SK-N-SH treated with all-trans-retinoic acid at 6 μM for 48 hours (cell line): Measurements from ENCODE around the gene LBX1.

Experiments
- ATAC-seq: fragments of 200-7000 bp; cut with Tn5 transposase; 3 replicates; pipeline ENCODE4 v1.9.1; 2020; ENCODE audit warnings: mild to moderate bottlenecking, moderate library complexity
- BACH2 ChIP-seq: fragments of 250-450 bp; sonication (Bioruptor Pico); IDR thresholded peaks from 2 replicates; pipeline ENCODE4 v1.9.0; 2021; ENCODE audit warnings: mild to moderate bottlenecking, borderline replicate concordance
- CREB5 ChIP-seq: fragments of 250-450 bp; sonication (Bioruptor Pico); IDR thresholded peaks from 2 replicates; pipeline ENCODE4 v1.5.1; 2020; ENCODE audit warnings: low read depth, mild to moderate bottlenecking, moderate library complexity
- CSDC2 ChIP-seq: fragments of 250-450 bp; sonication (Bioruptor Pico); IDR thresholded peaks from 2 replicates; pipeline ENCODE4 v1.5.0; 2020; ENCODE audit warnings: mild to moderate bottlenecking, moderate library complexity
- CSRNP3 ChIP-seq: fragments of 250-450 bp; sonication (Bioruptor Pico); IDR thresholded peaks from 2 replicates; pipeline ENCODE4 v1.5.1; 2021; ENCODE audit warnings: mild to moderate bottlenecking, moderate library complexity
- ESRRG ChIP-seq: fragments of 250-450 bp; sonication (Bioruptor Pico); IDR thresholded peaks from 2 replicates; pipeline ENCODE4 v1.6.1; 2021; ENCODE audit warnings: mild to moderate bottlenecking
- GLIS3 ChIP-seq: fragments of 250-450 bp; sonication (Bioruptor Pico); IDR thresholded peaks from 2 replicates; pipeline ENCODE4 v1.5.0; 2020; ENCODE audit warnings: mild to moderate bottlenecking, moderate library complexity
- ISL1 ChIP-seq: fragments of 250-450 bp; sonication (Bioruptor Pico); IDR thresholded peaks from 2 replicates; pipeline ENCODE4 v2.1.2; 2022; ENCODE audit warnings: mild to moderate bottlenecking, moderate library complexity
- OSR1 ChIP-seq: fragments of 250-450 bp; sonication (Bioruptor Pico); IDR thresholded peaks from 2 replicates; pipeline ENCODE4 v1.8.0; 2022; ENCODE audit warnings: moderate library complexity, mild to moderate bottlenecking, inconsistent platforms
- PATZ1 ChIP-seq: fragments of 250-450 bp; sonication (Bioruptor Pico); IDR thresholded peaks from 2 replicates; pipeline ENCODE4 v1.8.0; 2020; ENCODE audit warnings: mild to moderate bottlenecking, moderate library complexity, borderline replicate concordance
- POU6F1 ChIP-seq: fragments of 250-450 bp; sonication (Bioruptor Pico); IDR thresholded peaks from 2 replicates; pipeline ENCODE4 v1.8.0; 2021; ENCODE audit warnings: low read depth, mild to moderate bottlenecking, moderate library complexity, borderline replicate concordance
- PPARA ChIP-seq: fragments of 250-450 bp; sonication (Bioruptor Pico); IDR thresholded peaks from 2 replicates; pipeline ENCODE4 v1.5.0; 2020; ENCODE audit warnings: mild to moderate bottlenecking, borderline replicate concordance
- RARB ChIP-seq: fragments of 250-450 bp; sonication (Bioruptor Pico); IDR thresholded peaks from 2 replicates; pipeline ENCODE4 v1.8.0; 2021; ENCODE audit warnings: mild to moderate bottlenecking, moderate library complexity
- SNAI2 ChIP-seq: fragments of 250-450 bp; sonication (Bioruptor Pico); IDR thresholded peaks from 2 replicates; pipeline ENCODE4 v1.5.0; 2020; ENCODE audit warnings: mild to moderate bottlenecking, moderate library complexity
- TCF4 ChIP-seq: fragments of 250-450 bp; sonication (Bioruptor Pico); IDR thresholded peaks from 2 replicates; pipeline ENCODE4 v1.8.0; 2021; ENCODE audit warnings: mild to moderate bottlenecking, moderate library complexity, borderline replicate concordance
- ZC3H10 ChIP-seq: fragments of 250-450 bp; sonication (Bioruptor Pico); IDR thresholded peaks from 2 replicates; pipeline ENCODE4 v1.5.1; 2021; ENCODE audit warnings: mild to moderate bottlenecking, moderate library complexity
- ZFP3 ChIP-seq: fragments of 250-450 bp; sonication (Bioruptor Pico); IDR thresholded peaks from 2 replicates; pipeline ENCODE4 v1.5.0; 2020; ENCODE audit warnings: mild to moderate bottlenecking, moderate library complexity
- ZNF565 ChIP-seq: fragments of 450-650 bp; formaldehyde crosslinking; conservative IDR thresholded peaks from 2 replicates; pipeline ENCODE4 v1.5.0; 2020; ENCODE audit warnings: low read depth, mild to moderate bottlenecking, moderate library complexity
- ZNF70 ChIP-seq: fragments of 450-650 bp; formaldehyde crosslinking; IDR thresholded peaks from 2 replicates; pipeline ENCODE4 v1.5.0; 2020; ENCODE audit warnings: mild to moderate bottlenecking, moderate library complexity
- ZNF8 ChIP-seq: fragments of 450-650 bp; formaldehyde crosslinking; IDR thresholded peaks from 2 replicates; pipeline ENCODE4 v1.5.0; 2020; ENCODE audit warnings: mild to moderate bottlenecking, moderate library complexity

The LBX1 gene

GRCh38 chr10:101183458-101184183, 45.6 kb downstream of the LBX1 start:
- no peak for ATAC-seq
- no peak for TF ChIP-seq CREB5 (CRISPR knock-in tag)
- TF ChIP-seq OSR1 (CRISPR knock-in tag), result no peak
- TF ChIP-seq TCF4 (CRISPR knock-in tag), result no peak
- no peak for TF ChIP-seq ZNF70
- no peak for TF ChIP-seq ESRRG (CRISPR knock-in tag)
- TF ChIP-seq POU6F1 (CRISPR knock-in tag), result no peak
- TF ChIP-seq ISL1, result no peak
- TF ChIP-seq PPARA, result no peak
- no peak for TF ChIP-seq RARB (CRISPR knock-in tag)
- TF ChIP-seq ZFP3 (CRISPR knock-in tag), result no peak
- TF ChIP-seq ZNF8 (CRISPR knock-in tag), result no peak
- TF ChIP-seq GLIS3 (CRISPR knock-in tag), result no peak
- no peak for TF ChIP-seq PATZ1 (CRISPR knock-in tag)
- TF ChIP-seq BACH2, result no peak
- no peak for TF ChIP-seq ZNF565 (CRISPR knock-in tag)
- TF ChIP-seq CSRNP3 (CRISPR knock-in tag), result no peak
- TF ChIP-seq CSDC2 (CRISPR knock-in tag), result no peak

GRCh38 chr10:101182936-101183335, 46.3 kb downstream of the LBX1 start:
- no peak for ATAC-seq
- TF ChIP-seq ZC3H10 (CRISPR knock-in tag), result no peak
- no peak for TF ChIP-seq PATZ1 (CRISPR knock-in tag)
- no peak for TF ChIP-seq SNAI2 (CRISPR knock-in tag)
- TF ChIP-seq TCF4 (CRISPR knock-in tag), result no peak
